Colon (tissue), 2 donors: ENCODE data around the gene LAGE3.

ENCODE experiments used
- FAIRE-seq: peaks from 2 replicates; lab custom pipeline; 2012; peaks lifted over from hg19 to GRCh38; lab: Jason Lieb, UNC
- donor health status: control.
- donor health status: control.

LAGE3 gene, protein sequence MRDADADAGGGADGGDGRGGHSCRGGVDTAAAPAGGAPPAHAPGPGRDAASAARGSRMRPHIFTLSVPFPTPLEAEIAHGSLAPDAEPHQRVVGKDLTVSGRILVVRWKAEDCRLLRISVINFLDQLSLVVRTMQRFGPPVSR

GRCh38 chrX:154478728-154479622, at the start of gene LAGE3:
Gene LAGE3 (minus strand): TSS chrX:154479281. CDS start chrX:154478915, 366 bp downstream.
- FAIRE-seq: no peak

GRCh38 chrX:154526901-154527675, 48.0 kb upstream of the LAGE3 start:
- no peak for FAIRE-seq

DNA sequence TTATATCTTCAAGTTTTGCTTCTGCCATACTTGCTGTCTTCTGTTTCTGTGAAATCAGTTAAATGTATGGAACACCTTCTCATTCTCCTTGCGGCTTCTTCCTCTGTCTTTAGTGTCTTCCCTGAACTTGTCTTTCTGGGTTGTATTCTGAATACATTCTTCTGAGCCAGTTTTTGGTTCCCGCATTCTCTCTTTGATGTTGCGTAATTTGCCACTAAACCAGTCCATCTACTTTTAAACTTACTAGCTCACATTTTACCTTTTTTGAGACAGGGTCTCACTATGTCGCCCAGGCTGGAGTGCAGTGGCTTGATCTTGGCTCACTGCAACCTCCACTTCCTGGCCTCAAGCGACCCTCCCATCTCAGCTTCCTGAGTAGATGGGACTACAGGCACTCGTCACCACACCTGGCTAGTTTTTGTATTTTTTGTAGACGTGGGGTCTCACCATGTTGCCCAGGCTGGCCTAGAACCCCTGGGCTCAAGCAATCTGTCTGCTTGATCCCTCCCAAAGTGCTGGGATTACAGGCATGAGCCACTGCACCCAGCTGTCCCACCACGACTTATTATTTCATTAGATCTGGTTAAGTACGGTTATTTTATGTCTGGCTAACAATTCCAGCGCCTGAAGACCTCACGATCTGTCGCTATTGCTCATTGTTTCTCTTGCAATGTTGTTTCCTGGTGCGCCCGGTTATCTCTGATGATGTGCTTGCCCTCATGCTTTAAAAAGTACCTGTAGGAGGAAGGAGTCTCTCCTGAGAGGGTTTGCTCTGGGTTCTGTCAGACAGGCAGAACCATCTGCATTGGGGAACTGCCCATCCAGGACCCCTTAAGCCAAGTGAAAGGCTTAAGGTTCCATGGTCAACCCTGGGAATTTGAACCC, 46.8 kb upstream of the LAGE3 start:
- no peak for FAIRE-seq

- FAIRE-seq: no peak
Measured at GRCh38 chrX:154519389-154519788, 40.3 kb upstream of the LAGE3 start.

GRCh38 chrX:154517101-154517781, 38.2 kb upstream of the LAGE3 start:
- no peak for FAIRE-seq

- FAIRE-seq: no peak
Measured at GRCh38 chrX:154516656-154517100, 37.6 kb upstream of the LAGE3 start.

DNA sequence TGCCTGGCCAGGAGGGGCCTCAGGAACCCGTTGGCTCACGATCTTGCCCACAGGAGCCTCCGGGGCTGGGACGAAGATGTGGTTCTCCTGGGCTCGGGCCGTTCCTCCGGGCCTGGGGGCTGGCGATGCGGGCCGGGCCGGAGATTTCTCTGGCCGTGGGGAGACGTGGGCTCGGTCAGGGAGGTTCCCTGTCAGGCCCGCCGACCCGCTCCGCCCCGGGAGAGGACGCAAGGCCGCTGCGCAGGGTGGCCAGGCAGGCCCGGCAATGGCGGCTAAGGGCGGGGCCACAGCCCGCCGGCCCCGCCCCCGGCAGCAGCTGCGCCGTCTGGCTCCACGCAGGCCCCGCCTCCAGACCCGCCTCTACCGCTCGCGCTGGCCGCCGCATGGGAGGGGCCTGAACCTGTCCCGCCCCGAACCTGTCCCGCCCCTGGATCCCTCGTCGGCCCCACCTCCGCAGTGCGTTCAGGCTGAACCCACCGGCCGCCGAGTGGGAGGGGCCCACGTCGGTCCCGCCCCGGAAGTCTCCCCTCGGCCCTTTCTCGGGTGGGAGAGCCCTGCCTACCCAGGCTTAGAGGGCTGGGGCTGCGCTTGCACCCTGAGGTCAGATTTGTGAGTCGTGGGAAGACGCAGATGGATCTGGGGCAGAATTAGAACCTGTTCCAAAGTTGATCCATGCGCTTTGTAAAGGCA, 37.0 kb upstream of the LAGE3 start, which contains the start of gene FAM3A:
TSS of gene FAM3A (minus strand) at position 267 of the 690 bp plus-strand sequence. CDS start 460 bp downstream, outside the sequence.
- no peak for FAIRE-seq

- peak; percentile 55 for FAIRE-seq
Measured at GRCh38 chrX:154515090-154515965, 36.2 kb upstream of the LAGE3 start.

DNA sequence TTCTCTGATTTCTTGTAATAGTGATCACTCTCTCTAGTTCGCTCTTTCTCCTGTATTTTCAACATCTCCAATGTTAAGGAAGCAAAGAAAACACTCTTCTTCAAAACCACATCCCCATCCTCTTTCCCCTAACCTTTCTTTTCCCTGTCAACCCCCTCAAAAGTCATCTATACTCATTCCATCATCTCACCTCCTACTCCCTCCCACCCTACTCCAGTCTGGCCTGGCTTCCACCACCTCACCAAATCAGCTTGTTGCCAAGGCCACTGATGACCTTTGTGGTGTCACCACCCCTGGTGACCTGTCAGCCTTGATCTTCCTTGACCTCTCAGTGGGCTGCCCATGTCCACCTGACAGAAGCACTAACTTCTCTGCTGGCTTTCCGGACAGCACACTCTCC, 34.6 kb upstream of the LAGE3 start:
- FAIRE-seq: no peak

DNA sequence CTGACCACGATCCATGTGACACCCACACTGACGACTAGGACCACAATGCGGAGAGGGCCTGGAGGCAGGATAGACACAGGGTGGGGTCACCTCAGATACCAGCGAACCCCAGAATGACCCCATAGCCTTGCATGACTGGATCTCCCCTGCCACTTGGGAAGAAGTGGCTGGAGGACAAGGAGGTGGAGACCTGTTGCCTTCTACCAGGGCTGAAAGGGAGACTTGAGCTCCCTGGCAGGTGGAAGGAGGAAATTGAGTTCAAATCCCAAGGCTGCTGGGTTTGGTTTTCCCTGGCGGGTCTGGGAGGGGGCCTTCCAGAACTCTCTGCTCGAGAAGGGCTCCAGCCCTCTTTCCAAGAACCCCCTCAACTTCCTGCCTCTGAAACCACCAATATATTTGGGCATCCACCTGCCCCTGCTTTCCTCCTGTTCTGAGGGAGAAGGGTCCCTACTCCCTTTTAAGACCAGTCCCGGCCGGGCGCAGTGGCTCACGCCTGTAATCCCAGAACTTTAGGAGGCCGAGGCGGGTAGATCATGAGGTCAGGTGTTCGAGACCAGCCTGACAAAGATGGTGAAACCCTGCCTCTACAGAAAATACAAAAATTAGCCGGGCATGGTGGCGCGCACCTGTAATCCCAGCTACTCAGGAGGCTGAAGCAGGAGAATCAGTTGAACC, 33.9 kb upstream of the LAGE3 start:
- FAIRE-seq: no peak

- no peak for FAIRE-seq
Measured at GRCh38 chrX:154511761-154512160, 32.7 kb upstream of the LAGE3 start.

GRCh38 chrX:154509455-154509854, 30.4 kb upstream of the LAGE3 start:
- no peak for FAIRE-seq

- no peak for FAIRE-seq
Measured at GRCh38 chrX:154508384-154508745, 29.3 kb upstream of the LAGE3 start.

GRCh38 chrX:154507673-154508383, 28.7 kb upstream of the LAGE3 start:
- FAIRE-seq: no peak

- FAIRE-seq: no peak
Measured at GRCh38 chrX:154506483-154507332, 27.6 kb upstream of the LAGE3 start.

DNA sequence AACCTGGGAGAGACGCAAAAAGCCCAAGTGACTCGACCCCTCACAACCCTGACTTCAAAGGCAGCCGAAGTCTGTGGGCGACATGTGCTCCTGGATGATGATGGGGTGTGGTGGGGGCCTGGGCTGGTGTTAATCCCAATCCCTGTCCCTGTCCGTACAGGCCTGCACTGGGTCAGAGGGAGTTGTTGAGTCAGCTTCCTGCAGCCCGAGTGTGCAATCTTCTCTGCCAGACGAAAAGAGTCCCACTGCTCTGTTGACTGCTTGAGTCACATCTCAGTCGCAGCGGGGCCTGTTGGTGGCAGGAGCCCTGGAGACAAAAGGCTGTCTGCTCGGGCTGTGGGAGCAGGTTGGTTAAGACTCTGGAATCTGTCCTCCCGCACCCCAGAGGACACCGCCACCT, 26.7 kb upstream of the LAGE3 start:
- no peak for FAIRE-seq

GRCh38 chrX:154502989-154503388, 23.9 kb upstream of the LAGE3 start:
- FAIRE-seq: no peak
